Natural killer cell (primary cell): ENCODE data around the gene DYNC1H1. TPM values are rescaled to one million over a fixed set of nuclear protein-coding genes. Genes with fewer than 3 reads are reported as not detected.

ENCODE experiments used
- ATAC-seq, 3 donors: fragments of 150-1000 bp in 2 of 3; fragments of 200-7000 bp in 1 of 3; cut with Tn5 transposase; 1 replicate in 1 of 3; 2 replicates in 2 of 3; pipeline ENCODE4 v1.10.0; 2021; ENCODE audit warnings: mild to moderate bottlenecking in 2 of 3, moderate library complexity in 2 of 3
- DNase-seq, 2 donors: peaks; one replicate each; pipeline versions ENCODE4 v3.0.0 to v3.0.0-alpha.2; 2013 to 2021; ENCODE audit warnings: mixed read lengths in 1 of 2
- H3K27ac ChIP-seq: one replicate; pipeline ENCODE4 v1.5.1; 2013; ENCODE audit warnings: mild to moderate bottlenecking, low read length
- H3K27me3 ChIP-seq: one replicate; pipeline ENCODE4 v1.6.1; 2013; ENCODE audit warnings: low read length; ENCODE audit not compliant: control insufficient read depth, insufficient read depth
- H3K36me3 ChIP-seq: one replicate; pipeline ENCODE4 v1.6.1; 2013; ENCODE audit warnings: low read length; ENCODE audit not compliant: control insufficient read depth, insufficient read depth
- H3K4me1 ChIP-seq: one replicate; pipeline ENCODE4 v1.6.1; 2013; ENCODE audit warnings: low read length; ENCODE audit not compliant: control insufficient read depth, insufficient read depth
- H3K4me3 ChIP-seq: one replicate; pipeline ENCODE4 v1.5.1; 2013; ENCODE audit warnings: low read length
- H3K9me3 ChIP-seq: one replicate; pipeline ENCODE4 v1.6.1; 2013; ENCODE audit warnings: low read length; ENCODE audit not compliant: control insufficient read depth, insufficient read depth
- H3K27ac Mint-ChIP-seq, 2 donors: one replicate each; pipeline ENCODE4 v1.8.0; 2022; ENCODE audit warnings: mild to moderate bottlenecking in 2 of 2, mixed read lengths in 2 of 2, moderate library complexity in 1 of 2
- H3K27me3 Mint-ChIP-seq, 2 donors: one replicate each; pipeline ENCODE4 v1.8.0; 2022; ENCODE audit warnings: low read depth in 2 of 2, mixed read lengths in 2 of 2
- H3K36me3 Mint-ChIP-seq: one replicate; pipeline ENCODE4 v1.8.0; 2022; ENCODE audit warnings: mixed read lengths
- H3K4me1 Mint-ChIP-seq, 2 donors: one replicate each; pipeline ENCODE4 v1.8.0; 2022; ENCODE audit warnings: mixed read lengths in 2 of 2
- H3K4me3 Mint-ChIP-seq: one replicate; pipeline ENCODE4 v1.8.0; 2022; ENCODE audit warnings: mild to moderate bottlenecking, moderate library complexity, mixed read lengths
- H3K9me3 Mint-ChIP-seq, 2 donors: one replicate each; pipeline ENCODE4 v1.8.0; 2022; ENCODE audit warnings: mixed read lengths in 2 of 2
- CTCF ChIP-seq: fragments of 200-600 bp; IDR thresholded peaks from one replicate; pipeline ENCODE4 v1.8.0; 2022; ENCODE audit warnings: antibody characterized with exemption
- WGBS: methylation state at CpG from one replicate; pipeline ENCODE4 v1.1.7; 2013; ENCODE audit warnings: missing lambda C conversion rate; ENCODE audit not compliant: insufficient coverage; 5-methylcytosine and 5-hydroxymethylcytosine counted together
- intact Hi-C: fragments of 100-400 bp; cut with micrococcal nuclease; formaldehyde crosslinking; loops from one replicate; pipeline ENCODE4 v1.14.2; 2022
- total RNA-seq, 4 donors: library from RNA; stranded (reverse); fragments of 120-200 nt in 1 of 4; gene quantifications; one replicate each; pipeline versions ENCODE4 v1.2.3 to v1.2.4, GENCODE V29; 2013 to 2022

Gene DYNC1H1
- total RNA-seq, 3 donors from 2014 or later (not counting 1 experiment from before 2014, with no cell fraction given), result 313 to 381 (median 349) TPM

DNA sequence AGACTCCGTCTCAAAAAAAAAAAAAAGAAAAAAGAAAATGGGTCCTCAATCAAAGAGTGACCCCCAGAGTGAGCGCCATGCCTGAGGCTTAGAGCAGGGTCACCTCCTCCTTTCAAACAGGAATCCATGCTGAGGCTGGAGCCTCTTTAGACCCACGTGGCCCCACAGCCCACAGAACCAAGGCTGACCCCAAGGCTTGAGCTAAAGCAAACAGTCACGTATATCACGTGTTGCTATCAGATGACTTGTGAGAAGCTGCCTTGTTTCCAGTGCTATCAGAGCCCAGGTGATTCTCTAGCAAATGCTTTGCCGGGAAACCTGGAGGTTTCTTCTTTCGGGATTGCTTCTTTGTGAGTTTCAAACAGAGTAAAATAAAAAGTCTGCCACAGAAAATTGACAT is 31.7 kb upstream of the DYNC1H1 start:
- Histone ChIP-seq H3K27me3 (no peaks in the 10 kb centered on the region), H3K4me3 (no peak overlapping the region), H3K36me3 (peaks cover 8% of the 10 kb centered on the region), H3K27ac (no peak overlapping the region), H3K4me1 (no peaks in the 10 kb centered on the region), H3K9me3 (no peaks in the 10 kb centered on the region)
- WGBS, result 87% methylated on average over 7 of the region's 7 CpGs
- TF ChIP-seq CTCF, result no peak
- DNase-seq (no peak), ATAC-seq (no peak)
- Mint-ChIP-seq H3K27ac (peak overlapping the region in 1 of 2 donors; percentile 22), H3K27me3 (no peaks in the 10 kb centered on the region), H3K36me3 (no peaks in the 10 kb centered on the region), H3K4me3 (no peak overlapping the region), H3K9me3 (no peaks in the 10 kb centered on the region), H3K4me1 (peaks cover 5 to 8% of the 10 kb centered on the region in 2 donors)
- intact Hi-C loops, result no loop called here

DNA sequence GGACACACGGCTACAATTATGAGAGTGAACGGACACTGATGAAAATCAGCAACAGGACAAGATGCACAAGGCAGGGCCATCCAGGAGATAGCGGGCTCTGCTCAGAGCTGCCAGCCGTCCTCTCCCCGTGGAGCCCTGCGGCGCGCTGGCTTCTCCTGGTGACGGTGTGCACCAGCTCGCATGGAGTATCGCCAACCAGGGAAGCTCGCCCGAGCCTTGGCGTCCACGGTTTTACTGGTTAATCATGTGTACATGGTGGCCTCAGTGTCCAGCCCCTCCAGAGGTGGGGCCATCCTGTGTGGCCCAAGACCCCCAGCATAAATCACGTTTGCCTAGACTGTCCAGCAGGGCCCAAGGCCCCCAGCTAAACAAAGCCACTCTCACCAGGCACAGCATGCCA is 31.2 kb upstream of the DYNC1H1 start:
- Histone ChIP-seq H3K9me3 (no peaks in the 10 kb centered on the region), H3K36me3 (peaks cover 8% of the 10 kb centered on the region), H3K27me3 (no peaks in the 10 kb centered on the region), H3K4me3 (no peak overlapping the region), H3K27ac (no peak overlapping the region), H3K4me1 (no peaks in the 10 kb centered on the region)
- H3K4me3 Mint-ChIP-seq, result no peak overlapping the region
- H3K4me1 Mint-ChIP-seq, result peaks cover 5 to 6% of the 10 kb centered on the region in 2 donors
- TF ChIP-seq CTCF, result no peak
- intact Hi-C loops, result no loop called here
- H3K9me3 Mint-ChIP-seq, result no peaks in the 10 kb centered on the region
- ATAC-seq, result no peak
- 93% methylated on average over 16 of the region's 16 CpGs for WGBS
- H3K27me3 Mint-ChIP-seq, result no peaks in the 10 kb centered on the region
- no peak for DNase-seq
- no peaks in the 10 kb centered on the region for H3K36me3 Mint-ChIP-seq
- H3K27ac Mint-ChIP-seq, result peak overlapping the region in 1 of 2 donors; percentile 22

DNA sequence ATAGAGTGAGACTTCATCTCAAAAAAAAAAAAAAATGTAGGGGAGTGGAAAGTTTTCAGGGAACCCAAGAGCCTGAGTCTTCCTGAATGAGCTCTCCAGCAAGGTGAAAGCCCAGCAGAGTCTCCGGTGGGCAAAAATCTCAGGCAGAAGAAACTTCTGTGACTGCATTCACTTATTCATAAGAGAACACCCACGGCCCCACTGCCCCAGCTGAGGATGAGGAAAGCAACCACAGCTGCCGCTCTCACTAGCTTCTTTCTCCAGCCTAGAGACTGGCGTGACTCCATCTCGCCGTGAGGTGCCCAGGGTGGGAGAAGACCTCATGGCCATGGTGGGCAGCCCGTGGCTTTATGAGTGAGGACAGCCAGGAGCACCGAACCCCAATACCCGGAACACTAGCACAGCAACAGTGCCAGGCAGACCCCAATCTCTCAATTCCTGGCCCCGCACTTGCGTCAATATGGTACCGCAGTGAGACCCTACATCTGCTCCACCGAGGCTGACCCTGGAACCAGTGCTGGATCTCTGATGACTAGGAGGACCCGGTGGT is 29.7 kb upstream of the DYNC1H1 start:
- Histone ChIP-seq H3K4me3 (no peak overlapping the region), H3K4me1 (no peaks in the 10 kb centered on the region), H3K27ac (no peak overlapping the region), H3K27me3 (peaks cover 5% of the 10 kb centered on the region), H3K36me3 (no peaks in the 10 kb centered on the region), H3K9me3 (no peaks in the 10 kb centered on the region)
- Mint-ChIP-seq H3K36me3 (no peaks in the 10 kb centered on the region), H3K27me3 (peaks cover 8 to 9% of the 10 kb centered on the region in 2 donors), H3K4me3 (no peak overlapping the region), H3K9me3 (no peaks in the 10 kb centered on the region), H3K27ac (no peak overlapping the region), H3K4me1 (peaks cover 6% of the 10 kb centered on the region in 2 donors)
- ATAC-seq, result no peak
- WGBS, result 90% methylated on average over 14 of the region's 14 CpGs
- no peak for TF ChIP-seq CTCF
- intact Hi-C loops, result no loop called here
- DNase-seq, result no peak
